ENCODE results near the gene EID3. TPM values are rescaled to one million over a fixed set of nuclear protein-coding genes. Genes with fewer than 3 reads are reported as not detected.
"Not testable (repeated sequence)": the region's sequence is repeated elsewhere in the genome, so short reads cannot be mapped to it uniquely, and the experiment has no call there.

EID3 gene
- 10 to 100 TPM; 11.2 to 44.4 (median 19.6) TPM for total RNA-seq

DNA sequence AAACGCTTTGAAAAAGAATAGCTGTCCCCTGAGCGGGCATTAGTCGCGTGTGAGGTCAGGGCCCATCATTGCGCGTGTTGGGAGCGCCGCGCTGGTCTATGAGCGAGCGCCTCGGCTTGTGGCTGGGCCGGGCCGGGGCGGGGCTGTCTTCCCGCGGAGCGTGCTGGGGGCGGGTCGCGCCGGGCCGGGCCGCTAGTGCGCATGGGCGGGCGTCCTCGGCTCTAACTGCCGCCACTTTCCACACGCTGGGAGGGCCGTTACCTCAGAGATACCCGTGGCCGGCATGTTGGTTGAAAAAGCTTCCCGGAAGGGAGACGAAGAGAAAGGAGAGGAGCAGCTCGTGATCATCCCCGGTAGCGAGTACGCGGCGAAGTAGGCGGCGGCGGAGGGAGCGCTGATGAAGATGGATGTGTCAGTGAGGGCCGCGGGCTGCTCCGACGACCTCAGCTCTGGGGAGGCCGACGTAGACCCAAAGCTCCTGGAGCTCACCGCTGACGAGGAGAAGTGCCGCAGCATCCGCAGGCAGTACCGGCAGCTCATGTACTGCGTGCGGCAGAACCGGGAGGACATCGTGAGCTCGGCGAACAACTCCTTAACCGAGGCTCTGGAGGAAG lies at the start of gene EID3:
Gene EID3 (plus strand): TSS at position 202 of the 614 bp plus-strand sequence. CDS start 196 bp downstream, at position 398.
- peak; percentile 89 for ATAC-seq (ENCODE audit: low FRiP score)
- peak; percentile 55 for DNase-seq (ENCODE audit: low spot score)
- TF ChIP-seq CTCF (IDR thresholded peaks at IDR 0.05): no peak

DNA sequence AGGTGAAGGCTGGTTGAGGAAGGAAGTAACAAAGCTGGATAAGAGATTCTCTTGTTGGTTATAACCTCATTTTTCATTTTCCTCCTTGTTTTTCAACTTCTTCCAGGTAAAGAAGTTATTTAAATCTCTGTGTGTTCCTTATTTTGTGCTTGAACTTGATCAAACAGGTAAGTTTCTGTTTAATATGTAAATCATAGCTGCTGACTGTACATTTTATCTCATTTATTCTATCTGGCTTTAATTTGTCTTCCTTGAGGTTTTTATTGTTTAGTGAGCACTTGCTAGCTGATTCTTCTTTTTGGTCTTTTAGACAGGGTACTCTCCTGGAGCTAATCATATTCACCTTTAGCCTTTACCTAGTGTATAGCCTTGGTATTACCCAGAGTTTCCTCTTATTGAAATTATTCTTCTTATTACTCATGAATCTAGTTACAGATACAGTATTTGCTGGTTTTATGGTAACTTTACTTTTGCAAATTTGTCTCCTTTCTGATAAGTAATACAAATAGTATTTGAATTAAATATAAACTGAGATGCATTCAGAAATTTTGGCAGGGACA lies 45.5 kb upstream of the EID3 start:
- TF ChIP-seq CTCF (IDR thresholded peaks at IDR 0.05): no peak
- DNase-seq (ENCODE audit: low spot score) (no peak), ATAC-seq (ENCODE audit: low FRiP score) (no peak)

- no peak for DNase-seq (ENCODE audit: low spot score)
- no peak for TF ChIP-seq CTCF (IDR thresholded peaks at IDR 0.05)
- no peak for ATAC-seq (ENCODE audit: low FRiP score)
These were observed 45.0 kb upstream of the EID3 start for GRCh38 chr12:104258476-104259067.

DNA sequence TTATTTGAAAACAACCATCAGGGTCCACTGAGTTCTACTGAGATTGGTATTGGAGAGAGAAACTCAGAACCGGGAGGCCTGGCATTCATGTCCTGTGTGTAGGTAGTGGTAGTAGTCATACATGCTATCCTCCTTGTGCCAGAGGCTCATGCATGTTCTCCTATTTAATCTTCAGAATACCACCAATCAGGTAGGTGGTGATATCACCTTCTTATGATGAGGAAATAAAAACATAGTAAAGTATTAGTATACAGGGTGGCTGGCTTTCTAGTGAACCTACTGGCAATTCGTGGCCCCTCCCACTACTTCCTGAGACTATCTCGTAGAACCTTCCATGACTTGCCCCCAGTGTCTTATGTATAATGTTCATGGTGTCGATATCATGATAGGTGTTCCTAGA lies 40.5 kb upstream of the EID3 start:
- DNase-seq (ENCODE audit: low spot score) (no peak), ATAC-seq (ENCODE audit: low FRiP score) (no peak)
- TF ChIP-seq CTCF (IDR thresholded peaks at IDR 0.05): no peak

- ATAC-seq (ENCODE audit: low FRiP score) (no peak), DNase-seq (ENCODE audit: low spot score) (no peak)
- TF ChIP-seq CTCF (IDR thresholded peaks at IDR 0.05): no peak
These were observed 39.8 kb upstream of the EID3 start for GRCh38 chr12:104263580-104264358.

GRCh38 chr12:104265436-104265835 lies 38.1 kb upstream of the EID3 start:
- not testable (repeated sequence) for DNase-seq (ENCODE audit: low spot score)

GRCh38 chr12:104272938-104273337 lies 30.6 kb upstream of the EID3 start:
- DNase-seq (ENCODE audit: low spot score) (no peak), ATAC-seq (ENCODE audit: low FRiP score) (no peak)
- TF ChIP-seq CTCF (IDR thresholded peaks at IDR 0.05): no peak

More at GRCh38 chr12:104265436-104265835, 38.1 kb upstream of the EID3 start:
- not testable (repeated sequence) for ATAC-seq (ENCODE audit: low FRiP score)

Measured in omental fat pad (tissue), 4 donors.